GM23248 (cell line): ENCODE data around the gene ZNF444.

Source experiments
- EZH2 ChIP-seq: fragments of 200-600 bp; sonication (generic); IDR thresholded peaks from 2 replicates; pipeline ENCODE4 v1.6.1; 2018; ENCODE audit warnings: antibody characterized with exemption, mild to moderate bottlenecking; ENCODE audit not compliant: insufficient read depth, poor library complexity, severe bottlenecking
- EZH2phosphoT487 ChIP-seq: fragments of 200-600 bp; sonication (generic); IDR thresholded peaks from 2 replicates; pipeline ENCODE4 v1.6.1; 2018; ENCODE audit warnings: antibody characterized with exemption, moderate library complexity, mild to moderate bottlenecking, low read depth; ENCODE audit not compliant: insufficient read depth

- TF ChIP-seq EZH2, result no peak
- no peak for TF ChIP-seq EZH2phosphoT487
These were observed 68.0 kb downstream of the ZNF444 start for GRCh38 chr19:56209091-56209490.
